IPS DF 4.7 (cell line): ENCODE results near the gene MMP19.

ENCODE experiments used
- DNase-seq: peaks from one replicate; pipeline ENCODE4 v3.0.0-alpha.2; 2013; ENCODE audit warnings: low spot score; ENCODE audit errors: extremely low read depth

Gene MMP19

DNA sequence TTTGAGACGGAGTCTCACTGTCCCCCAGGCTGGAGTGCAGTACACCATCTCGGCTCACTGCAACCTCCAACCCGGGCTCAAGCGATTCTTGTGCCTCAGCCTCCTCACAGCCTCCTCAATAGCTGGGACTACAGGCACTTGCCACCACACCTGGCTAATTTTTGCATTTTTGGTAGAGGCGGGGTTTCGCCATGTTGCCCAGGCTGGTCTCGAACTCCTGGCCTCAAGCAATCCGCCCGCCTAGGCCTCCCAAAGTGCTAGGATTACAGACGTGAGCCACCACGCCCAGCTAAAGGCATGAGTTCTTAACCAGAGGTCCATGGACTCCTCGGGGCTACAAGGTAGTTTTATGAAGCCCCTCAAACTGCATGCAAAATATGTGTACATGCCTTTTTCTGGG, 27.3 kb downstream of the MMP19 start:
- DNase-seq: no peak

DNA sequence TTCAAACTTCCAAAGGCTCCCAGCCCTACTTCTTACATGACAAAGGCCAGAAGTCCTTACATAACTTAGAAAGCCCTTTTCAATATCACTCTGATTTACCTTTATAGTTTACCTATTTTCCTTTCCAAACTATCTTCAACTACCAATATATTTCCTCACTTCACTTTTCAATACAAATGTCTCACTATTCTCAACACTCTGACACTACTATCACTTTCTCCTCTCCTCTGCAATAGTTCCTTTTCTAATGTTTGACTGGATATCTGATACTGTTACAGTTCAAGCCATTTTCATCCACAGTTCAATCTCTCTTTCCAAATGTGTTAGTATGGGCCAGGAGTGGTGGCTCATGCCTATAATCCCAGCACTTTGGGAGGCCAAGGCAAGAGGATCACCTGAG, 28.5 kb downstream of the MMP19 start:
- no peak for DNase-seq

- DNase-seq: no peak
These were observed 30.6 kb downstream of the MMP19 start for GRCh38 chr12:55812088-55812487.

- no peak for DNase-seq
These were observed 33.5 kb downstream of the MMP19 start for GRCh38 chr12:55809274-55809673.

- DNase-seq: no peak
These were observed 35.8 kb downstream of the MMP19 start for GRCh38 chr12:55806982-55807381.

DNA sequence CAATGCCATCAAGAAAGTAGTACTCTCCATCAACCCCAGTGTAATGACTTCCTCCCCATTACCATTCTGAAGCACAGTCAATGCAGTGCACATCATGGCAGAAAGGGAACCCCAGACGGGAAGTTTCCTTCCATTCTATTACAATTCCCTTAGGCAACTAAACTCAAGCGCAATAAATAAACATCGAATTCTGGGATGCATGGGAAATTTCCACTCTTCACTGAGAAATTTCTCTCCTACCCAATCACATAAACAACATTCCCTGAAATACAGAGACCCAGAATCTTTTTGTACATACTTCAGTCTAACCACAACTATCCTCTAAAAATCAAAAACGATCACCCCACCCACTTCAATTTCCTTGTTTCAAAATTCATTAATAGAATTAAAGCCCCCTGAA, 45.2 kb downstream of the MMP19 start:
- no peak for DNase-seq

DNA sequence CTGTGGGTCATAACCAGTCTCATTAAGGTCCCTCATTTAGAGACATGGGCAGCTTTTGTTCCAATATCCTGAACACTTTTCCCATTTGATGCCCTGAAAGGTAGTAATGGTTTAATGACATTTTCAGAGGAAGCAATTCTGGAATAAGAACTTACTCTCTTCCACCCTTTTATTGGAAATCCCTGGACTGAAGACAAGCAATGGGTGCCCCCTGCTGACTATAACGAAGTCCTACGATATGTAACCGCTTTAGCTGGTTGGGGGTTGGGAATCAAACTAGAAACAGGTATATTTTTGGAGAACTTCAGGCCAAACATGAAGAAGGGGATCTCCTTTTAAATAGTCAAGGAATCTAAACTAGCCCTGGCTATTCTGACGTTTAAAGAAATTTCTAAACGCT, 45.7 kb downstream of the MMP19 start:
- DNase-seq: no peak

DNA sequence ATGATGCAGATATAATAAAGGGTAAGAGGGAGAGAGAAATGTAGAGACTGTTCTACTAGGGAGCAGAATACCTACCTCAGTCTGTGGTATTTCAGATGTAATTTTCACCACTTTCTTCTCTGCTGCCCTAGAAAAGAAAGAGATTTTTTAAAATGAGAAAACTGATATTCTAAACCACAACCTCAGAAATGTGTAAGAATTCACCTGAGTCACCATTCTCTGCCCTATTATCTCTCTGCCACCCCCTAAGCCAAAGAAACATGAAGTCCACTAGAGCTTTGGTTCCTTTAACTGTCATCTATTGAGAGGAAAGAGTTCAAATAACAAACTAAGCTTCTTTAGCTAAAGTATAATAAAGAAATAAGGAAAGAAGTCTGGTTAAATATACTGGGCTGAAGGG, 46.8 kb downstream of the MMP19 start:
- no peak for DNase-seq

DNA sequence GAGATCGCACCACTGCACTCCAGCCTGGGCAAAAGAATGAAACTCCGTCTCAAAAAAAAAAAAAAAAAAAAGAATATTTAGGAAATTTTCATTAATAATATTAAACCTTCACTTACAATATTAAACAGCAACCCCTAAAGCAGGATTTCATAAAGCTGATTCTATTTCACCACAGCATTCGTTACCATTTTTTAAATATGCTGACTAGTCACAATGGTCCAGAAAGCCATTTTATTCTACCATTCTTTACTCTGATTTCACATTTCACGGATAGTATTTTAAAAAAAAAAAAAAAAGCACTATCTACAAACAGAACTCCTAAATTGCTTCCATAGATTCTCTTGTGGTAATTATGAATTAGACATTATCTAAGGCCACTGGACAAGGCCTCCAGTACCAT, 52.8 kb downstream of the MMP19 start:
- no peak for DNase-seq

- no peak for DNase-seq
These were observed 53.6 kb downstream of the MMP19 start for GRCh38 chr12:55789171-55789570.

GRCh38 chr12:55788546-55788945, 54.2 kb downstream of the MMP19 start:
- no peak for DNase-seq
